Chondrocyte (in vitro differentiated cells): ENCODE results near the gene AFF3. TPM values are rescaled to one million over a fixed set of nuclear protein-coding genes. Genes with fewer than 3 reads are reported as not detected.

Experiments
- DNase-seq: peaks from one replicate; pipeline ENCODE4 v3.0.0; 2021; ENCODE audit warnings: mixed read lengths, low spot score
- H3K27ac Mint-ChIP-seq: one replicate; pipeline ENCODE4 v1.8.0; 2021; ENCODE audit warnings: mild to moderate bottlenecking, moderate library complexity, mixed read lengths; ENCODE audit not compliant: unreplicated experiment
- H3K27me3 Mint-ChIP-seq: 2 replicates; pipeline ENCODE4 v1.8.0; 2021; ENCODE audit warnings: low read depth, mixed read lengths
- H3K36me3 Mint-ChIP-seq: 2 replicates; pipeline ENCODE4 v1.8.0; 2021; ENCODE audit warnings: low read depth, mixed read lengths
- H3K4me1 Mint-ChIP-seq: 2 replicates; pipeline ENCODE4 v1.8.0; 2021; ENCODE audit warnings: low read depth, mild to moderate bottlenecking, mixed read lengths
- H3K4me3 Mint-ChIP-seq: one replicate; pipeline ENCODE4 v1.8.0; 2021; ENCODE audit warnings: mild to moderate bottlenecking, moderate library complexity, mixed read lengths; ENCODE audit not compliant: unreplicated experiment
- H3K9me3 Mint-ChIP-seq: 2 replicates; pipeline ENCODE4 v1.8.0; 2021; ENCODE audit warnings: low read depth, mixed read lengths
- CTCF ChIP-seq: fragments of 200-600 bp; sonication (generic); IDR thresholded peaks from 2 replicates; pipeline ENCODE4 v1.5.0; 2021; ENCODE audit warnings: antibody characterized with exemption, mild to moderate bottlenecking, moderate library complexity
- total RNA-seq: library from RNA; stranded (reverse); gene quantifications from 3 replicates; pipeline ENCODE4 v1.2.1, GENCODE V29; 2021

Gene AFF3
- total RNA-seq, 1 donor from 2014 or later, result 127 TPM

GRCh38 chr2:99918389-99918788 lies 224.0 kb downstream of the AFF3 start:
- no peak for TF ChIP-seq CTCF
- no peak overlapping the region for H3K4me3 Mint-ChIP-seq
- peaks cover 11% of the 10 kb centered on the region for H3K36me3 Mint-ChIP-seq
- H3K27me3 Mint-ChIP-seq, result no peaks in the 10 kb centered on the region
- no peak for DNase-seq
- peaks cover 21% of the 10 kb centered on the region for H3K4me1 Mint-ChIP-seq
- no peak overlapping the region for H3K27ac Mint-ChIP-seq
- H3K9me3 Mint-ChIP-seq, result peaks cover 19% of the 10 kb centered on the region

- Mint-ChIP-seq H3K9me3 (peaks cover 5% of the 10 kb centered on the region), H3K27ac (no peak overlapping the region), H3K36me3 (peaks cover 15% of the 10 kb centered on the region), H3K4me1 (peaks cover 25% of the 10 kb centered on the region), H3K4me3 (no peak overlapping the region), H3K27me3 (no peaks in the 10 kb centered on the region)
- DNase-seq, result no peak
- no peak for TF ChIP-seq CTCF
Measured at GRCh38 chr2:99915108-99915675, 227.2 kb downstream of the AFF3 start.

GRCh38 chr2:99911736-99912135 lies 230.7 kb downstream of the AFF3 start:
- TF ChIP-seq CTCF, result no peak
- Mint-ChIP-seq H3K27ac (no peak overlapping the region), H3K36me3 (peaks cover 13% of the 10 kb centered on the region), H3K9me3 (peaks cover 2% of the 10 kb centered on the region), H3K4me1 (peaks cover 15% of the 10 kb centered on the region), H3K27me3 (no peaks in the 10 kb centered on the region), H3K4me3 (no peak overlapping the region)
- DNase-seq, result no peak

- no peak overlapping the region for H3K4me3 Mint-ChIP-seq
- H3K27ac Mint-ChIP-seq, result no peak overlapping the region
- H3K4me1 Mint-ChIP-seq, result peaks cover 17% of the 10 kb centered on the region
- no peak for TF ChIP-seq CTCF
- H3K36me3 Mint-ChIP-seq, result peaks cover 13% of the 10 kb centered on the region
- H3K9me3 Mint-ChIP-seq, result peaks cover 2% of the 10 kb centered on the region
- no peak for DNase-seq
- H3K27me3 Mint-ChIP-seq, result no peaks in the 10 kb centered on the region
Measured at GRCh38 chr2:99910902-99911301, 231.5 kb downstream of the AFF3 start.

GRCh38 chr2:99905636-99906035 lies 236.8 kb downstream of the AFF3 start:
- Mint-ChIP-seq H3K36me3 (peaks cover 4% of the 10 kb centered on the region), H3K4me1 (peaks cover 33% of the 10 kb centered on the region), H3K27ac (no peak overlapping the region), H3K27me3 (no peaks in the 10 kb centered on the region), H3K4me3 (no peak overlapping the region), H3K9me3 (no peaks in the 10 kb centered on the region)
- no peak for TF ChIP-seq CTCF
- DNase-seq, result no peak
